IPS-15b (cell line): Measurements from ENCODE around the gene FNDC3B.
A peak's percentile ranks its signal among the peaks of the same experiment; 100 is the strongest.
"Not testable (repeated sequence)": the region's sequence is repeated elsewhere in the genome, so short reads cannot be mapped to it uniquely, and the experiment has no call there.

Experiments used
- H3K27me3 ChIP-seq: one replicate; pipeline ENCODE4 v1.6.1; 2013; ENCODE audit warnings: low read length; ENCODE audit not compliant: control insufficient read depth, insufficient read depth
- H3K36me3 ChIP-seq: one replicate; pipeline ENCODE4 v1.6.1; 2013; ENCODE audit warnings: low read length; ENCODE audit not compliant: control insufficient read depth, insufficient read depth
- H3K4me1 ChIP-seq: one replicate; pipeline ENCODE4 v1.6.1; 2013; ENCODE audit warnings: mild to moderate bottlenecking, low read length; ENCODE audit not compliant: control insufficient read depth, insufficient read depth
- H3K4me3 ChIP-seq: one replicate; pipeline ENCODE4 v1.5.1; 2013; ENCODE audit warnings: low read depth, low read length
- H3K9ac ChIP-seq: one replicate; pipeline ENCODE4 v1.6.1; 2013; ENCODE audit warnings: low read depth, mild to moderate bottlenecking, low read length
- H3K9me3 ChIP-seq: one replicate; pipeline ENCODE4 v1.6.1; 2013; ENCODE audit warnings: mild to moderate bottlenecking, low read length; ENCODE audit not compliant: control insufficient read depth, insufficient read depth

The FNDC3B gene

GRCh38 chr3:172039436-172040077 is at the start of gene FNDC3B:
FNDC3B (plus strand) TSS chr3:172039578; CDS start chr3:172112480, 72,902 bp downstream.
- Histone ChIP-seq H3K27me3 (no peaks in the 10 kb centered on the region), H3K4me3 (peak within 1 kb of the TSS; percentile 68), H3K9ac (peak within 1 kb of the TSS; percentile 76), H3K36me3 (no peaks in the 10 kb centered on the region), H3K4me1 (peaks cover 12% of the 10 kb centered on the region), H3K9me3 (no peaks in the 10 kb centered on the region)

DNA sequence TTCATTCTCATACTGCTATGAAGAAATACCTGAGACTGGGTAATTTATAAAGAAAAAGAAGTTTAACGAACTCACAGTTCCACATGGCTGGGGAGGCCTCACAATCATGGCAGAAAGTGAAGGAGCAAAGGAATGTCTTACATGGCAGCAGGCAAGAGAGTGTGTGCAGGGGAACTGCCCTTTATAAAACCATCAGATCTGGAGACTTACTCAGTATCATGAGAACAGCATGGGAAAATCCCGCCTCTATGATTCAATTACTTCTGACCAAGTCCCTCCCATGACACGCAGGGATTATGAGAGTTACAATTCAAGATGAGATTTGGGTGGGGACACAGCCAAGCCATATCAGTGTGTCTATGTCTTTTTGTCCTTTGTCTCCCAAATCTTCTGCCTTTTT is 49.1 kb upstream of the FNDC3B start:
- not testable (repeated sequence) for H3K4me3 ChIP-seq, H3K9me3 ChIP-seq, H3K4me1 ChIP-seq, H3K27me3 ChIP-seq, H3K36me3 ChIP-seq, H3K9ac ChIP-seq

GRCh38 chr3:171991166-171991565 is 48.2 kb upstream of the FNDC3B start:
- no peak overlapping the region for H3K9ac ChIP-seq
- H3K36me3 ChIP-seq: no peaks in the 10 kb centered on the region
- H3K4me1 ChIP-seq: no peaks in the 10 kb centered on the region
- no peaks in the 10 kb centered on the region for H3K27me3 ChIP-seq
- no peak overlapping the region for H3K4me3 ChIP-seq
- H3K9me3 ChIP-seq: no peaks in the 10 kb centered on the region

GRCh38 chr3:171994646-171995428 is 44.5 kb upstream of the FNDC3B start:
- H3K4me3 ChIP-seq: no peak overlapping the region
- no peaks in the 10 kb centered on the region for H3K9me3 ChIP-seq
- H3K27me3 ChIP-seq: no peaks in the 10 kb centered on the region
- no peaks in the 10 kb centered on the region for H3K36me3 ChIP-seq
- no peak overlapping the region for H3K9ac ChIP-seq
- H3K4me1 ChIP-seq: no peaks in the 10 kb centered on the region

GRCh38 chr3:171995486-171995885 is 43.9 kb upstream of the FNDC3B start:
- Histone ChIP-seq H3K36me3 (no peaks in the 10 kb centered on the region), H3K9ac (no peak overlapping the region), H3K27me3 (no peaks in the 10 kb centered on the region), H3K4me3 (no peak overlapping the region), H3K4me1 (no peaks in the 10 kb centered on the region), H3K9me3 (no peaks in the 10 kb centered on the region)

GRCh38 chr3:171996178-171996817 is 43.1 kb upstream of the FNDC3B start:
- Histone ChIP-seq H3K9me3 (no peaks in the 10 kb centered on the region), H3K36me3 (no peaks in the 10 kb centered on the region), H3K9ac (no peak overlapping the region), H3K4me1 (no peaks in the 10 kb centered on the region), H3K27me3 (no peaks in the 10 kb centered on the region), H3K4me3 (no peak overlapping the region)

GRCh38 chr3:171998731-171999130 is 40.6 kb upstream of the FNDC3B start:
- not testable (repeated sequence) for H3K36me3 ChIP-seq, H3K9me3 ChIP-seq, H3K9ac ChIP-seq, H3K4me3 ChIP-seq, H3K4me1 ChIP-seq, H3K27me3 ChIP-seq

- not testable (repeated sequence) for H3K36me3 ChIP-seq, H3K9ac ChIP-seq, H3K9me3 ChIP-seq, H3K4me3 ChIP-seq, H3K4me1 ChIP-seq, H3K27me3 ChIP-seq
Measured at GRCh38 chr3:172001616-172002015, 37.8 kb upstream of the FNDC3B start.

GRCh38 chr3:172002512-172003078 is 36.8 kb upstream of the FNDC3B start:
- H3K4me3 ChIP-seq: no peak overlapping the region
- no peaks in the 10 kb centered on the region for H3K4me1 ChIP-seq
- no peaks in the 10 kb centered on the region for H3K36me3 ChIP-seq
- no peaks in the 10 kb centered on the region for H3K27me3 ChIP-seq
- H3K9me3 ChIP-seq: no peaks in the 10 kb centered on the region
- H3K9ac ChIP-seq: no peak overlapping the region

- H3K36me3 ChIP-seq: no peaks in the 10 kb centered on the region
- H3K4me3 ChIP-seq: no peak overlapping the region
- no peaks in the 10 kb centered on the region for H3K9me3 ChIP-seq
- no peak overlapping the region for H3K9ac ChIP-seq
- no peaks in the 10 kb centered on the region for H3K4me1 ChIP-seq
- H3K27me3 ChIP-seq: no peaks in the 10 kb centered on the region
Measured at GRCh38 chr3:172003146-172003545, 36.2 kb upstream of the FNDC3B start.

DNA sequence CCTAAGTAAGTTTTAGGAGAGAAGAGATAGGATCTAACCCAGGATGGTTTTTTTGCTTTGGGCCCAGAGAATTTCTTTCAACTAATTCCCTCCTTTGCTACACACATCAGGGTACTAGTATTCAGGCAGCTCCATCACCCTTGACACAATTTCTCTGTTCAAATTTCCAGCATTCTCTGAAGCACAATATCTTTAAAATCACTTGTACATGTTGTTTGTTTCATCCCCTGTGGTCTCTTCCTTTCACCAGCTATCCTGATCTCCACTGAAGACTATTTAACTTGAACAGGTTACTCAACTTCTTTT is 32.4 kb upstream of the FNDC3B start:
- no peaks in the 10 kb centered on the region for H3K36me3 ChIP-seq
- no peak overlapping the region for H3K4me3 ChIP-seq
- no peak overlapping the region for H3K9ac ChIP-seq
- H3K9me3 ChIP-seq: no peaks in the 10 kb centered on the region
- peaks cover 3% of the 10 kb centered on the region for H3K4me1 ChIP-seq
- no peaks in the 10 kb centered on the region for H3K27me3 ChIP-seq

GRCh38 chr3:172009803-172010202 is 29.6 kb upstream of the FNDC3B start:
- Histone ChIP-seq H3K4me3 (no peak overlapping the region), H3K9ac (no peak overlapping the region), H3K4me1 (peaks cover 3% of the 10 kb centered on the region), H3K36me3 (no peaks in the 10 kb centered on the region), H3K9me3 (no peaks in the 10 kb centered on the region), H3K27me3 (no peaks in the 10 kb centered on the region)
